Posterior cingulate gyrus (tissue), 11 donors: ENCODE results near the gene HDLBP.
A peak's percentile ranks its signal among the peaks of the same experiment; 100 is the strongest.
"Not testable (repeated sequence)": the region's sequence is repeated elsewhere in the genome, so short reads cannot be mapped to it uniquely, and the experiment has no call there.

Experiments used
- DNase-seq, 10 donors: peaks; one replicate each; pipeline versions ENCODE4 v3.0.0 to v3.0.0-alpha.2; 2020 to 2021; ENCODE audit warnings: mixed read lengths in 3 of 10
- intact Hi-C: fragments of 100-400 bp; cut with DNase I; formaldehyde crosslinking; loops from one replicate; pipeline ENCODE4 v1.15.1; 2023

The HDLBP gene

GRCh38 chr2:241309684-241310117 lies 5.8 kb downstream of the HDLBP start:
- DNase-seq, result no peak
- intact Hi-C loops, result no loop called here

GRCh38 chr2:241308832-241309500 lies 6.5 kb downstream of the HDLBP start:
- intact Hi-C loops, result no loop called here

GRCh38 chr2:241308267-241308666 lies 7.2 kb downstream of the HDLBP start:
- DNase-seq, result no peak

More at GRCh38 chr2:241308832-241309500, 6.5 kb downstream of the HDLBP start:
- DNase-seq, result no peak

GRCh38 chr2:241307055-241307454 lies 8.4 kb downstream of the HDLBP start:
- no peak for DNase-seq
- intact Hi-C loops, result no loop called here

More at GRCh38 chr2:241308267-241308666, 7.2 kb downstream of the HDLBP start:
- intact Hi-C loops, result no loop called here

GRCh38 chr2:241304039-241304670 lies 11.3 kb downstream of the HDLBP start:
- intact Hi-C loops, result no loop called here
- DNase-seq, result no peak

- intact Hi-C loops, result no loop called here
- DNase-seq, result no peak
Measured at GRCh38 chr2:241302759-241303651, 12.5 kb downstream of the HDLBP start.

- no peak for DNase-seq
- intact Hi-C loops, result no loop called here
Measured at GRCh38 chr2:241302083-241302482, 13.4 kb downstream of the HDLBP start.

GRCh38 chr2:241300000-241300399 lies 15.5 kb downstream of the HDLBP start:
- peak in 1 of 10 donors; percentile 21 for DNase-seq
- intact Hi-C loops, result no loop called here

- intact Hi-C loops, result no loop called here
- no peak for DNase-seq
Measured at GRCh38 chr2:241298673-241299072, 16.8 kb downstream of the HDLBP start.

- no peak for DNase-seq
- intact Hi-C loops, result no loop called here
Measured at GRCh38 chr2:241296767-241297166, 18.7 kb downstream of the HDLBP start.

- intact Hi-C loops, result no loop called here
- DNase-seq, result peak in 1 of 10 donors; percentile 79
Measured at GRCh38 chr2:241295326-241296095, 20.0 kb downstream of the HDLBP start.

- intact Hi-C loops, DNase-seq: not testable (repeated sequence)
Measured at GRCh38 chr2:241293378-241293797, 22.1 kb downstream of the HDLBP start.

GRCh38 chr2:241291977-241292376 lies 23.5 kb downstream of the HDLBP start:
- intact Hi-C loops, result no loop called here
- DNase-seq, result no peak

GRCh38 chr2:241291153-241291552 lies 24.3 kb downstream of the HDLBP start:
- DNase-seq, result no peak
- intact Hi-C loops, result no loop called here

- DNase-seq, result no peak
- intact Hi-C loops, result no loop called here
Measured at GRCh38 chr2:241289597-241289996, 25.9 kb downstream of the HDLBP start.

GRCh38 chr2:241289053-241289452 lies 26.4 kb downstream of the HDLBP start:
- no peak for DNase-seq
- intact Hi-C loops, result no loop called here

GRCh38 chr2:241288324-241288888 lies 27.1 kb downstream of the HDLBP start:
- intact Hi-C loops, result no loop called here
- no peak for DNase-seq

GRCh38 chr2:241286348-241287090 lies 29.0 kb downstream of the HDLBP start:
- intact Hi-C loops, result no loop called here
- no peak for DNase-seq

GRCh38 chr2:241285596-241285995 lies 29.9 kb downstream of the HDLBP start:
- intact Hi-C loops, result no loop called here
- no peak for DNase-seq
